Measurements from ENCODE around the gene PCCA.

The PCCA gene

DNA sequence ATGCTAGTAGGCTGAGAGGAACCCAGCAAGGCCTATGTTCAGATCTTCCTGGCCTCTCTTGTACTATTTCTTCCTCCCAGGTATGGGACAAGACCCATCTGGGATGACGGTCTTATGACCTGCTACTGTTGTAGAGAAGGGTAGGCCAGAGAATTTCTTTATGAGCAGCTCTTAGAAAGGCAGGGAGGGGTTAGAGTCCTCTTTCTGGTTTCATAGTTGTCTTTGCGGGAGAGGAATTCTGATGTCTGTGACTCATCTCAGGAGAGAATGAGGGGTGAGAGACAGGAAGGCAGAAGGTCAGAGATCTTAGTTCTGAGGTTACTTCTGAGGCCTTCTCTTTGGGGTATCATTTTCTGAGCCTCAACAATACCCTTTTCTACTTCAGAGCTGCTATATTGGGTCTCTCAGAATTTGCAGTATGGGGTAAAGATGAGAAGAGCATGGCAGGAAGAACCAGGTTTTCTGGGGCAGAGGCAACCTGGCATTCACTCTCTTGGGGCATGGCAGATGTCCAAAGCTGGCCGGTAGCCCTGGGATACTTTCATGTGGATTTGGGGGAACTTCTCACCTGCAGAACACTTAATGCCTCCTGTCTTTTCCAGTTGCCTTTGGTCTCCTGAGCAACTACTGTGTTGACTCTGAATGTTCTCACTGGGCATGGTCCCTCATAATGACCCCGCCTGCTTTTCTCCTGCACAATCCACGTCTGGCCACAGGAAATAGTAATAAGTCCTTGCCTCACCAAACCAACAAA, 345.3 kb downstream of the PCCA start:
- no peak for DNase-seq

DNA sequence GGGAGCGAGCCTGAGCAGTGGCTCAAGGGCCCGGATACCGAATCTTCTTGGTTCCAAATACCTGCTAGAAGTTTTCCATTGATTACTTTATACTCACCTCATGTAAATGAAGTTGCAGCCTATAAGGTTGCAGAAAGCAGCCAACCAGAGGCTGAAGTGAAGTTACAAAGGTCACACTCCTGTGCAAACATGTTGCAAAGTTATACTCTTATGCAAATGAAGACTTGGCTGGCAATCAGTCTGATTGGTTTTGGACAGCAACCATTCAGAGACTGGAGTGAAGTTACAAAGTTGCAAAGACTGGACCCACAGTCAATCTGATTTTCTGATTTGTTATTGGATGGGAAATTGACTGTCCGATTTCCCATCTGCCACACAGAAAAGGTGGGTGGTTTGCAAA, 347.2 kb downstream of the PCCA start:
- no peak for DNase-seq

DNA sequence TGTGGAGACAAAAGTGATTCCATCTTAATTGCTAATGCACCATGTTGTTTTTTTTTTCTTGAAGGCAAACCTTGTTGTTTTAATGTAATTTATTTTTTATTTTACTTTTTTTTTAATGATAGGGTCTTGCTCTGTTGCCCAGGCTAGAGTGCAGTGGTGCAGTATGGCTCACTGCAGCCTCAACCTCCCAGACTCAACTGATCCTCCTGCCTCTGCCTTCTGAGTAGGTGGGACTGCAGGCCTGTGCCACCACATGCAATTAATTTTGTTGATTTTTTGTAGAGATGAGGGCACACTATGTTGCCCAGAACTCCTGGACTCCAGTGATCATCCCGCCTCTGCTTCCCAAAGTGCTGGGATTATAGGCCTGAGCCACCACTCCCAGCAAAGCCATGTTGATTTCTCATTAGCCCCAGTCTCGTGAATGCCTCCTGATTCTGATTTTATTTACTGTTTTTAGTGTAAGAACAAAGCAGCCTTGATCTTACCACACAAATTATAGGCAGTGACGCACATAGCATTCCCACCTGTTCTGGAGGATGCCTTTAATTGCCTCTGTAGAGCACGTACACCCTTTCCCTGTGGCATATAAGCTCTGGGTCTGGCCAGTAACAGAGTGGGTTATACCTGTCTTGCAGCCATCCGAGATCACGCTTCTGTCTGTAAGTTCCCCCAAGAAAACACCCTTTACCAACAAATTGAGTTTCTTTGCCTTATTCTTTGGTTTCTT, 349.3 kb downstream of the PCCA start:
- no peak for DNase-seq

- no peak for DNase-seq
These were observed 350.5 kb downstream of the PCCA start for GRCh38 chr13:100439247-100439970.

DNA sequence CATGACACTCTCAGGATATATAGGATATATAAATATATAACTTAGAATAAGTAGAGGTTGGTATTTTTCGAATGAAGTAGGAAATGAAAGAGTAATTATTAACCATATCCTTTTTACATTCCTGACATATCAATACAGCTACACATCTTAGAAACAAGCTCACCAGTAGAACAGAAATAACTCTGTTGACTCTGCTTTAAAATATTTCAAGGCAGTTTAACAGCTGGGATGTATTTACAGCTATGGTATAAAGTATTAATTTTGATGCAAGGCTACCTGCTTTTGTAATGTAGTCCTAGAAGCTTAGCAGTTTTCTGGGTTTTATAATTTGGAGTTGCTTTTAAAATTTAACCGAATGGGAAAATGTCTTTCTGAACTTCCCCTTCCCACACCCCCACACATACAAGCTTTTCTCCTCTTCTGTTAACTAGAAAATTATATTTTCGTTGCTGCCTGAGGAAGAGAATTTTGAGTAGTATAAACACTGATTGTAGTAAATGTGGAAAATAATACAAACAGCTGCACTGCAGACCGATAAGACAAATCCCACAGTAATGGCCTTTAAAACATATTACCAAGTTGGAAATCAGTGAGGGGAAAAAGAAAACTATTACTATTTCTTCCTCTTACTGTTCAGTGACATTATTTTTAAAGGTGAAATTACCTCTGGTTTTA, 352.0 kb downstream of the PCCA start:
- DNase-seq, result no peak

DNA sequence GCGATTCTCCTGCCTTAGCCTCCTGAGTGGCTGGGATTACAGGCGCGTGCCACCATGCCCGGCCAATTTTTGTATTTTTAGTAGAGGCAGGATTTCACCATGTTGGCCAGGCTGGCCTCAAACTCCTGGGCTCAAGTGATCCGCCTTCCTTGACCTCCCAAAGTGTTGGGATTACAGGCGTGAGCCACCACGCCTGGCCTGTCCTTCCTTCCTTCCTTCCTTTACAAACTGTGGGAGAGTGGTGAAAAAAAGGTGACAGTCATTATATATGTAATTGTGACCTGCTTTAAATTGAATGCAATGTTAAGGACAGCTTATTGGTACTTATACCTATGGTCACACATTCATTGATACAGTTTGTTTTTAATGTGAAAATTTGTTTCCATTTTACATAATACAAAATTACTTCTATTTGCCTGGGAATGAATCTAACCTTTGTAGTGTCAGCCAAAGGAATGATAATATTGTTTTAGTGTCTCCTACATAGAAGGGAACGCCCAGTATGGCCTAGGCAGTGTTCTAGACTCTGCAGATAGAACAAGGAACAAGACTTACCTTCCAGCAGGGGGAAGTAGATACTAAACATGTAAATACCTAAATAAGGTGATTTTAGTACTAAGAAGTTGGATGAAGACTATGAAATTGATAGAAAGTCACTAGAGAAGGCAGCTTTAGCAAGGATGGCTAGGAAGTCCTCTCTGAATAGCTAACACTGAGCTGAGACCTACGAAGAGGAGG, 353.4 kb downstream of the PCCA start:
- DNase-seq, result no peak

DNA sequence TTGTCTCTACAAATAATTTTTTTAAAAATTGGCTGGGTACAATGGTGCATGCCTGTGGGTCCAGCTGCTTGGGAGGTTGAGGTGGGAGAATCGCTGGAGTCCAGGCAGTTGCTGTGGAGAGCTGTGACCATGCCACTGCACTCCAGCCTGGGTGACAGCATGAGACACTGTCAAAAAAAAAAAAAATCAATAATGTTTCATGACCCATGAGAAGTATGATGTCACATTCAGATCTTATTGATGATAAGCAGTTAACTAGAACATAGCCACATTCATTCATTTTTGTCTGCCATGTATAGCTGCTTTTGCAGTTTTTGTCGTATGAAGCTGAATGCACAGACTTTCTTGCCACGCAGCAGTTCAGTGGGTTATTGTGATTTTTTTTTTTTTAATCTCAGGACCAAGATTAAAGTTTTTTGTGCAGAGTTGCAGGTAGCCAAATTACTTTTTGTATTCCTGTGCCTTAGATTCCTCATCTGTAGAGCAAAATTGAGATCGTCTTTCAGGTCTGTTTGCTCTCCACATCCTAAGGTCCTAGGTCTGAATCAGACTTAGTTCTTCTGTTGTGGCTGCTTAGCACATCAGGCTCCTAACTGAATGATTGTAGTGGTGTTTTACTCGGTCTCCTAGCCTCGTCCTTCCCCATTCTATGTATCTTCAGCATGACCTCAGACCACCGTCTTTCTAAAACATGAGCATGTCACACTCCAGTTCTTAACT, 354.5 kb downstream of the PCCA start:
- no peak for DNase-seq

DNA sequence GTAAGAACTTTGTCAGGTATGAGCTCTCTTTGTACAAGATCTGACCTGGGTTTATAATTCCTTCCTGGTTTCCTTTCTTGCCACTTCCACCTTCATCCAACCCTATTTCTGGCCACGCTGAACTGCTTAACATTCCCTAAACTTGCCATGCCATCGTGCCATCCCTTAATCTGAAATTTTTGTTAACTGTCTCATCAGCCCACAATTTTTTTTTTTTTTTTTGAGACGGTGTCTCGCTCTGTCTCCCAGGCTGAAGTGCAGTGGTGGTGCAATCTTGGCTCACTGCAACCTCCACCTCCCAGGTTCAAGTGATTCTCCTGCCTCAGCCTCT, 355.1 kb downstream of the PCCA start:
- DNase-seq, result no peak

- no peak for DNase-seq
These were observed 358.9 kb downstream of the PCCA start for GRCh38 chr13:100447831-100448230.

GRCh38 chr13:100451923-100452322, 363.0 kb downstream of the PCCA start:
- DNase-seq, result no peak

GRCh38 chr13:100454876-100455275, 366.0 kb downstream of the PCCA start:
- DNase-seq, result no peak

DNA sequence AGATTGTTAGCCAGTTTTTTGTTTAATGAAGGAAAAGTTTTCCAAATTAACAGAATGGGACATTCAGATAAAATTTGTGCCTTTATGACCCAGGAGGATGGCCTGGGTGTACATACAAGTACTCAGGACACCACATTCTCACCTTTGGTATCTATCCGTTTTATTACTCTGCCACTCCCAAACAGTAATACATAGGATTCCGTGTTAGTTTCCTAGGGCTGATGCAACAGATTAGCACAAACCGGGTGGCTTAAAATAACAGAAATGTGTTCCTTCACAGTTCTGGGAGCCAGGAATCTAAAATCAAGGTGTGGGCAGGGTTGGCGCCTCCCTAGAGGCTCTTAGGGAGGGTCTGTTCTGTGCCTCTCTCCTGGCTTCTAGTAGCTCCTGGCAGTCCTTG, 369.8 kb downstream of the PCCA start:
- no peak for DNase-seq

DNA sequence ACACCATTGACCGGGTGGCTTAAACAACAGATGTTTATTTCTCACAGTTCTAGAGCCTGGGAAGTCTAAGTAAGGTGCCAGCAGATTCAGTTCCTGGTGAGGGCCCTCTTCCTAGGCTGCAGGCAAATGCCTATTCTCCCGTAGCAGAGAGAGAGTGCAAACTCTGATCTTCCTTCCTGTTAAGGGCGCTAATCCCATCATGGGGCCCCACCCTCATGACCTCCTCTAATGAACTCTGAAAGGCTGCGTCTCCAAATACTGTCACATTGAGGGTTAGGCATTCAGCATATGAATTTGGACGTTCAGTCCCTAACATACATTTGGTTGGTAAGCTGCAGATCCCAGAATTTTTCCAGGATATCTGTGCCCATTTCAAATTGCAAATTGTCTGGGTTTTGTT, 370.9 kb downstream of the PCCA start:
- no peak for DNase-seq

DNA sequence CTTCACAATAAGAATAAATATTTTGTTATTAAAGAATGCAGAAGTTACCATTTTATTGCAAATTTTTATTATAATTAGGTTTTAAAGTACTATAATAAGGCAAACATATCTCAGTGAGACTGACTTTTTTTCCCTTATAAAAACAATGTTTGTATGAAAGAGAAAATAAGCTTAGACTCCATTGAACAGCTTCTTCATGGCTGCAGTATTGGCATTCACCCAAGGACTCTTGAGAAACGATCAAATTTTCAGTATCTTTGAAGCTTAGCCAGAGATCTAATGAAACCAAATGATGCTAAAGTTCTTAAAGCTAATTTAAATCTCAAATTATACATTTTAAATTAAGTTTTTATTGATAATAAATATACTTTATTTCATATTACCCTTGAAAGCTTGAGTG, 371.4 kb downstream of the PCCA start:
- DNase-seq, result no peak

- DNase-seq, result no peak
These were observed 371.9 kb downstream of the PCCA start for GRCh38 chr13:100460791-100461190.

GRCh38 chr13:100461309-100462030, 372.6 kb downstream of the PCCA start:
- DNase-seq, result no peak

DNA sequence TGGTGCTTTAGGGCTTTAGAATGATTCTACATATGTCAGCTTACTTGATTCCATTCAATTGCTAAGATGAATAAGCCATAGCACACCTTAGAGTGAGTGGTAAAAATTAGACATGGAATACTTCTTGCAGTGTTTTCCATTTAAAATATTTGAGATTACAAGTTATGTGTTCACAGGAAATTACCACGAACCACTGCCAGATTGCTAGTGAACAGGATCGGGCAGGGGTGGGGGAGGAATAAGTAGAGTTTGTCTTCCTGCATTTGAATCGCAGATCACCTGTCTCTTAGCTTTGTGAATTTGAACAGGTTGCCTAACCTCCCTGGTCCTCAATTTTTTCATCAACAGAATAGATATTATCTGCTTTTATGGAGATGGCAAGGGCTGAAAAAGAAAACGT, 375.1 kb downstream of the PCCA start:
- no peak for DNase-seq

DNA sequence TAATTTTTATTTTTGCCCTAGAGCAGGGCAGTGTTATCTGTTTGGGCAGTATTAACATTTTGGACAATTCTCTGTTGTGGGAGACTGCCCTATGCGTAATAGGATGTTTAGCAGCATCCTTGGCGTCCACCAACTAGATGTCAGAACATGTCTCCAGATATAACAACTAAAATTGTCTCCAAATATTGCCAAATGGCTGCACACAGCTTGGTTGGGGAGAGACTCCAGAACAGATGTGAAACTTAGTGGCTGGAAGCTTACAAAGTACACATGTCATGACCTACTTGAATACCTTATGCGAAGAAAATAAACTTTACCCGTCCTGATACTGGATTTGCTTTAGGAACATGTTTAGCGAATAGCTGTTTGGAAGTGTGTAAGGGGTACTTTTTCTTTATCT, 376.7 kb downstream of the PCCA start:
- no peak for DNase-seq

GRCh38 chr13:100470866-100471505, 382.1 kb downstream of the PCCA start:
- no peak for DNase-seq

GRCh38 chr13:100473087-100473486, 384.2 kb downstream of the PCCA start:
- no peak for DNase-seq

GRCh38 chr13:100473501-100474044, 384.7 kb downstream of the PCCA start:
- no peak for DNase-seq
